ENCODE data around the gene SPRING1.

SPRING1 gene

DNA sequence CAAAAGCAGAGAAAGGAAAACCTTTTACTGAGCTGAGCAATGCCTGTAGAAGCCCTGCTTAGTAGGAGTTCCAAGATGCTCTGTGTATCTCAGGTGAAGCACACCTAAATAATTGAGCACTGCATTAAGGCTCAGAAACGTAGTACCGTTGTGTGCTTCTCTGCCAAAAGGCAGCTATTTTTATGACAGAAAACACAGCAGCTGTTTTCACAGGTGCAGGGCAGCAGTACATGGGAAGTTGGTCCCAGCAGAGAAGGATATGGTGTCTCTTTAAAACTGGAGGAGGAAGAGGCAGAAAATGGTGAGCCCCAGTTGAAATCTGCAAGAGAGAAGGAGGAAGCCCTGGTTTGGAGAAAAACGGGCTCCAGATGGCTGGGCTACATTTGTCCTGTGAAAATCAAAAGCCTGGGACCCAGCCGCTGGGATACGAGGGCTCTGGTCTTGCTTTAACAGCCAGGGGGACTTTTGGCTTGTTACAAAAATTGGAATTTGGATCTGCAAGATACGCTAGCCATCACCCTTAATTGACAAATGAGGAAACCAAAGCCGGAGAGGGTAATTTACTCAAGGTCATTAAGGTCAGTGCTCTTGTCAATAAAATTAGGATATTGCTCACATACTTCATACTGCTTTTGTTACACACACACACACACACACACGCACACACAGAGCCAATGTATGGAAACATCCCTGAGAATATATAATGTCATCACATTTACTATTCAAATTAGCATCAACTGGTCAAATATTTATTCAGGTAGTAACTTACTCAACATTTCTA, 27.3 kb downstream of the SPRING1 start:
- DNase-seq (ENCODE audit: low read depth in 1 of 2, low spot score in 1 of 2) = no peak

DNA sequence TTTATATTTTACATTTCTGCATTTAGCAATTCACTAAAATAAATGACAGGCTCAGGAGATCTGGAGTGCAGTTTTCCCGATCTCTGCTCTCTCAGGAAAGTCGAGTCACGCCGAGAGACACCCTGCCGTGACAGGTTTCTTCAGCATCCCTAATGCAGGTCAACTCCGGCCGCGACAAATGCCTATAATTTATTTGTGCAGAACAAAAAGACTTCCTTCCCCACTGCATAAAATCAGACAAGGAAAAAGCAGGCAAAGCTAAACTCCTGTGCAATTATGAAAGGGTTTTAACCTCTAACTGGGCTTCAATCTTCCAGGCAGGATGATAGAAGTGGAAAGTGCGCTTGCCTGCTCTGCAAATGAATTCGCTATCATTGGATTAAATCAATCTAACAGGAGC, 28.1 kb downstream of the SPRING1 start:
- DNase-seq (ENCODE audit: low read depth in 1 of 2, low spot score in 1 of 2) = no peak

DNA sequence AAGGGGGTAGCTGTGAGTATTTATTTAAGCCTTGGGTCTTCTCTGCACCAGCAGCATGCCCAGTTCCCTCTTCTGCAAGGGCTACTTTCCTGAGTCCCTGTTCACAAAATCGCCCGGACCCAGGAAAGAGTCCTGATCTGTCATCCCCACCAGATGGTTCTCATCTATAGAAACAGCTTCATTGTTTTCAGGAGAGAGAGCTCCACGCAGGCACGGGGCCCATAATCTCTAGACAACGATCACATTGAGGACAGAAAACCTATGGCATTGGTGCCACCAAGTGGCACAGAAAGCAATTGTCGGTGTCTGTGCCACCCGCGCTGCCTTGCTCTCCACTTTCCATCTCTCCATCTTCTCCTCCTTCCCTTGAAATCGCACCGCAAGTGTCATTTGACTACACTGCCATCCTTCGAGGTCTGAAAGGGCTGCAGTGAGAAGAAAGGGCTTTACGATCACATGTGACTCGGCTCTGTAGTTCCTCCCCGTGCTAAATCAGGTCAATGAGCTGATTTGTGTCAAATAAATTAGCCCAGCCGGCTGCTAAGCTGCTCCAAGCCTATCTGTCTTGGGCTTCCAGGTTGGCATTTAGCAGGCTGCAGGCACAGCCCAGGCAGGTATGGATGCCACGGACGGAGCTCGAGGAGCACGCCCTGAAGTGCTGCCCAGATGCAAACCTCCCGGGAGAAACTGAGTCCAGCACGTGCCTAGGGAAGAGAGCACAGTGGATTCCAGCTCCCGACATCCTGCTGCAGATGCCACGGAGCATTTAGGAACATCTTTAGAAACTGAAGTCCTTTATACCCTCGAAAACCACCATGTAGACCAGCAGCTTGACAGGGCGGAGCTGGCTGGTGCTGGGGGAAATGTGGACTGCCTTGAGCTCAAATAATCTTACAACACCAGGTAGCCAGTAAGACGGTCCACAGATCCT, 28.8 kb downstream of the SPRING1 start:
- peak; percentile 14 to 32 for DNase-seq (ENCODE audit: low read depth in 1 of 2, low spot score in 1 of 2)

DNA sequence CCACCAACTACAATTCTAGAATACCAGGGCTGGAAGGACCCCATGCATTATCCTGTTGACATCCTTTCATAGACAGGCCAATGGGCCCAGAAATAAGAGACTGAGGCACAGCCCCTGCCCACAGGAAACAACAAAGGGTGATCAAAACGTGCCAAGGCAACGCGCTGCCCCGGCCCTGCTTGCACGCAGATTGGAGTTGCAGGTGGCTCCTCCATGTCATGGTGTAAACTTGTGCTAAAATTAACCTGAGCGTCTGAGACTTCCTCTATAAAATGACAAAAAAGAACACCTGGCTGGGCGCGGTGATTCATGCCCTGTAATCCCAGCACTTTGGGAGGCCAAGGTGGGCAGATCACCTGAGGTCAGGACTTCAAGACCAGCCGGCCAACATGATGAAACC, 30.1 kb downstream of the SPRING1 start:
- no peak for DNase-seq (ENCODE audit: low read depth in 1 of 2, low spot score in 1 of 2)

DNA sequence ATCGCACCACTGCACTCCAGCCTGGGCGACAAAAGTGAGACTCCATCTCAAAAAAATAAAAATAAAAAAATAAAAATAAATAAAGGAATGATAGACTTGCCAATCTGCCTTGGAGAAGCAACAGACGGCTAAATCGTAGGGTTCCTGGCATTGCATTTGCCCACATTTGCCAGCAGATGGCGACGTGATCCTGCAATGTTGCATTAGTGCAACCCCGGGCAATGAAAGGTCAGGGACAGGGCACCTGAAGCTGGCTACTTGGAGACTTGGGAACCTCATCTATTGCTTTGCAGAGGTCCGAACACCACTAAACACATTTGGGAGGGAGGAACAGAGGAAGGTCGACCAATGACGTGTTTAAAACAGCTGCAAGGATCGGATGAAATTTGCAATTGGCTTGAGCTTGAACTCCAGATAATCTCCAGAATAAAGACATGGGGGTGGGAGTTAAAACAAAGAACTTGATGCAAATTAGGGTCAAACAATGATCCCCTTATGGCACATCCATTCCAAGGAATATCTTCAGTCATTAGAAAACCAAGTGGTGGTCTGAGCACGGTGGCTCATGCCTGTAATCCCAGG, 34.6 kb downstream of the SPRING1 start:
- DNase-seq (ENCODE audit: low read depth in 1 of 2, low spot score in 1 of 2) = peak; percentile 49

DNA sequence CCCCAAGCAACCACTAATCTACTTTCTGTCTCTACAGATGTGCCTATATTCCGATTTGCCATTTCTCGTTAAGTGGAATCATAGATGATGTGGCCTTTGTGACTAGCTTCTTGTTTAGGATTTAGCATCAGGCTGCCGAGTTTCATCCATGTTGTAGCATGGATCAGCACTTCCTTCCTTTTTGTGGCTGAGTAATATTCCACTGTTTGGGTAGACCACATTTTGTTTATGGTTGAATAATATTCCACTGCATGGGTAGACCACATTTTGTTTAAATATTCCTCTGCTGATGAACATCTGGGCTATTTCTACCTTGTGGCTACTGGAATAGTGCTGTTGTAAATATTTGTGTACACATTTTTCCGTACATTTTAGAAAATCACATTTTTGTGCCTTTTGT, 36.4 kb downstream of the SPRING1 start:
- no peak for DNase-seq (ENCODE audit: low read depth in 1 of 2, low spot score in 1 of 2)

DNA sequence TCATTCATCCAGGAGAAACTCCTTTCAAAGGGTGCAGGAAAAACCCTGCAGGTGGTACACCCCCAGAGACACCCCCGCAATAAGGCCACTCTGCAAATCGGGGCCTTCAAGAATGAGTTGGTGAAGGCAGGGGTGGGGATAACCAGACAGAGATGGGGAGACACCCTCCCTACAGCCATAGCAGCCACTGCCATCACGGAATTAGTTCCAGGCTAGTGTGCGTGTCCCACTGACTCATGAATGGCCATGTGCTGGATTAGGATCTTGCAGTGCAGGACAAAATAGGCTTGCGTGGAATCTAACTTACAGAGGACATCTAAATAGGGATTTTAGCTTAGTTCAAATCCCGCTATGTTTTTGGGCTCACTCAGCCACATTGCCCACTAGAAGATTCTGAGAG, 37.8 kb downstream of the SPRING1 start:
- no peak for DNase-seq (ENCODE audit: low read depth in 1 of 2, low spot score in 1 of 2)

DNA sequence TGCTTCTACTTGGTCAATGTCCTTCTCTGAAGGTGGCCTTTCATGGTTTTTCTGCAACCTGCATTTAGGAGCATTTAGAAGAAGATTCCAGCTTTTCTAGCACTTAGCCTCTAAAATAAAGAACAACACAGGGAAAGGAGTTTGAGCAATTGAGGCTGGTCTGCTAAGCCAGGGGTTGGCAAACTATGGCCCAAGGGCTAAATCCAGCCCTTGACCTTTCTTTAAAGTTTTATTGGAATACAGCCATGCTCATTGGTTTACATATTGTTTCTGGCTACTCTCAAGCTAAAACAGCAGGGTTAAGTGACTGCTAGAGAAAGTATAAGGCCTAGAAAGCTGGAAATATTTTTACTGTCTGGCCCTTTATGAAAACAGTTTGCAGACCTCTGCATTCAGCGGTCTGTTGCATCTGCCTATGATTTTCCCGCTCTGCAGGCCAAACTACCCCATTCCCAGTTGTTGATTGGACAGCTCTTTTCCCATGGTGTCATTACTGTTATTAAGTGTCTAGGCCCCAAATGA, 39.3 kb downstream of the SPRING1 start:
- no peak for DNase-seq (ENCODE audit: low read depth in 1 of 2, low spot score in 1 of 2)

DNA sequence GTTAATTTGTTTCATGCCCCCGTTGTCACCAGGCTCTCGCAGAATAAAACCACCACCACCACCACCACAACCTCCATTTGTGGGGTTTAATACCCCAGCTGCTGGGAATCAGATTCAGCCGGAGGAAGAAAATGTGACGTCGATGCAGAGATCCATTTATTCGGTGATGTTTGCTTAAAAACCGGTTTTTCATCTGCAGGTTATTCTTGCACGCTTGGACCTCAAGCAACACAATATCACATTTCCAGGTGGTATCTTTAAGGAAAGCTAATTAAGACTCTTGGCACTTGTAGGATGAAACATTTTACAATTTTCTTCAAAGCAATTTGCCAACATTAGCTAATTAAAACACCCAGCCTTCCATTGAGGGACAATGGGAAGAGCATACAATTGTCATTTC, 39.8 kb downstream of the SPRING1 start:
- DNase-seq (ENCODE audit: low read depth in 1 of 2, low spot score in 1 of 2) = no peak

DNA sequence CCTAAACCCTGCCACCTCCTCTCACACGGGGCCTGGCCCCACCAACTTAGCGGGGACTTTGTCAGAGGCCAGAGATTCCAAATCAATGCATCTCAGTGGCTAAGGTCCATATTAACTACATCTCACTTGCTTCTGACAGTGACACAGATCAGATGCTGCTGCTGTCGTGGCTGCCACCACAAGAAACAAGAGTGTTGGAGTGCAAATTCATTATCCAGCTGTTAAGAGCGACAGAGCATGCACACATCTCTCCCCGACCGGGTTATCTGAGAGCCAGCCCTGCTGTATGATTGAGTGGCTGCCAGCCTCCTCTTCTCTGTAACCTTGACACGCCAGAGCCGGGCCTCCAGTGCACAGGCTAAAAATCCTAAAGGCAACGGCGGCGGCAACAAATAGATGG, 40.2 kb downstream of the SPRING1 start:
- DNase-seq (ENCODE audit: low read depth in 1 of 2, low spot score in 1 of 2) = no peak

DNA sequence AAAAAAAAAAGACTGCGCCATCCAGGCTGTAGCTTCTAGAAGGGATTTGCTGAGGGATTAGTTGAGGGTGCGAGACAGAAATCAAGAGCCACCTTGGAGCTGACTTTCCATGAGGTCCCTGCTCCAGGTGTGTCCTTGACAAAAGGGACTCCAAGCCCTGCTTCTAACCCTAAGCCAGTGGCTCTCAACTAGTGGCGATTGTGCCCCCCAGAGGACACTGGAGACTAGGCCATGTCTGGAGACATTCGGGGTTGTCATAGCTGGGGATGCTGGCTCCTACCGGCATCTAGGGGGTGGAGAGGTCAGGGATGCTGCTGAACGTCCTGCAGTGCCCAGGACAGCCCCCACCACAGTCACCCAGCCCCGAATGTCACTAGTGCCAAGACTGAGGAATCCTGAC, 40.6 kb downstream of the SPRING1 start:
- DNase-seq (ENCODE audit: low read depth in 1 of 2, low spot score in 1 of 2) = no peak

DNA sequence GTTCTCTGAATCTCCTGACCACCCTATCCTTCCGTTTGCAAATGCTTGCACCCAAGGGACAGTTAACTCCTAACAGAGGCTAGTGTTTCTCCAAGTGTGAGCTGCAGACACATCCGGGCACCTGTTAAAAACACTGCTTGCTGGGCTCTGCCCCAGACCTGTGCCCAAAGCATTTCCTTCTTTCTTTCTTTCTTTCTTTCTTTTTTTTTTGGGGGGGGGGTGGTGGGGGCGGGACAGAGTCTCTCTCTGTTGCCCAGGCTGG, 42.5 kb downstream of the SPRING1 start:
- no peak for DNase-seq (ENCODE audit: low read depth in 1 of 2, low spot score in 1 of 2)

DNA sequence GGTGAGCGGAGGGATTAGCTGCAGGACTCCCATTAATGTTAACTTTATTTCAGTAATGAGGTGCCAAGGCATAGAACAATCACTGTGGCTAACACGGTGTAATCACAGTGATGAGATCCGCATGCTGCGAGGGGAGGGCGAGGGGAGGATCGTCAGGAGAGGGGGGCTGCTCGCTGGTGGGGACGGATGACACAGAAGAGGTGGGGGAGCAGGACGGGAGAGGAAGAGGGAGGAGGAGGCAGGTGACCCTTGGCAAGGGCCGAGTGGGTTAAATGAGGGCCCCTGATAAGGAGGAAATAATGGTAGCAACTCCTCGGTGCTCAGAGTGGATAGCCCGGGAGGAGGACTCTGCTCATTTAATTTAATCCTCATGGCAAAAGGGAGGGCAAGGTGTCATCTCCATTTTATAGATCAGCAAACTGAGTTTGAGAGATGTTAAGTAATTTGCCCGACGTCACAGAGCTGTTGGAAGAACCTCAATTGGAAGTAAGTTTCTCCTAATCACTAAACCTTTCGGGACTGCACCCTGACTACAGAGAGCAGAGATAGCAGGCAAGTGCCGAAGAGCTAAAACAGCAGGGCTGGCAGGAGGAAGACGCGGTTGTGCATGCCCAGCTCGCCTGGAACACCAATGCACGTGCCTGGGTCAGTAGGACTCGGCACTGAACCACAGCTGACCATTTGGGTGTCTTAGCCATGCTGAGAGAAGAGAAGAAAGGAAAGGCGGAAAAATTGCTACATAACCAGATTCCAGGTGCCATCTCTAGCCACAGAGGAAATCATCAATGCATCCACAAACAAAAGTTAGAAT, 43.0 kb downstream of the SPRING1 start:
- no peak for DNase-seq (ENCODE audit: low read depth in 1 of 2, low spot score in 1 of 2)

DNA sequence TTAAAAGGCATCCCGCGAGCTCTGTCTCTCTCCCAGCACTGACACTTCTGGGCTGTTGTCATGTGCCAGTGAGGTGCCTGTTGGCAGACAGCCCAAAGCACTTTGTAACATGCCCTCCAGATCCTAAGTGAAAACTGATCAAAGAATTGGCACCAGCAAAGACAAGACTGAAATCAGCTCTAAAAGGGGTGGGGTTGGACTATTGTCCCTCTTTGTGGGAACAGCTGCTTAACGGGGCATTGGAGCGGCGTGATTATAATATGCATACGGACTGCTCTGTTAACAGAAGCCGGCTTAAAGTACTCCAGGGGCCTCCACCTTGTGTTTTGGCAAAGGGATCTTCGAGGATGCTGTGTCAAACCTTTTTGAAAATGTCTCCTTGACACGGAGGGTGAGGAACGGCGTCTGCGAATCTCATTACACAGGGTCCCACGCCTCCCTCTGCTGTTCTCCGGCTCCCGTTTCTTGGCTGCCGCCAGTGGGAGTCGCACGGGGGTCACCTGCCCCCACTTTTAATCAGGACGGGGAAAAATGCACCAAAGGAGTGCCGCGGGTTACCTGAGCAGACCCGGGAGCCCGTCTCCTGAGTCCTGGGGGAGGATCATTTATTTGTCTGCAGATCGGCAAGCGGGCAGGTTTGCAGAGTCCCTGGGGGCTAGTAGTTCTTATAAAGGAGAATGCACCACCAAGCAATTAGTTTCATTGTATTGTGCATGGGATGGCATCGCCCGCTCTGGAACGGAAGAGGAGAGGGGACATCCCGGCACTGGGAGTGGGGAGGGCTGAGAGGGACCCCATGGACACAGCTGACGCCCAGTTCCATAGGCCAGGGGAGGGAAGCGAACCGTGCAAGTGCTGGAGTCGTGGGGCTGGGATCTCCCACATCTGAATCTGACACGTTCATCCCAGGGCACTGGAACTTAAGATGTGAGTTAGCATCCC, 44.3 kb downstream of the SPRING1 start:
- no peak for DNase-seq (ENCODE audit: low read depth in 1 of 2, low spot score in 1 of 2)

DNA sequence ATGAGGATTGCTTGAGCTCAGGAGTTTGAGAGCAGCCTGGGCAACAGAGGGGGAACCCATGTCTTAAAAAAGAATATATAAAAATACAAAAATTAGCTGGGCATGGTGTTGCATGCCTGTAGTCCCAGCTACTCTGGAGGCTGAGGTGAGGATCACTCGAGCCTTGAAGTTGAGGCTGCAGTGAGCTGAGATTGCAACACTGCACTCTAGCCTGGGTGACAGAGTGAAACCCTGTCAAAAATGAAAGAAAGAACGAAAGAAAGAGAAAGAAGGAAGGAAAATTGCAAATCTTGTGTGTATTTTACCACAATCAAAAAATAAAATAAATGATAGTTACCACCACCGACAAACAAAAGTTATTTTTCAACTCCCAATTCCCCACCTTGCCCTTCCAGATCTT, 45.3 kb downstream of the SPRING1 start:
- no peak for DNase-seq (ENCODE audit: low read depth in 1 of 2, low spot score in 1 of 2)

DNA sequence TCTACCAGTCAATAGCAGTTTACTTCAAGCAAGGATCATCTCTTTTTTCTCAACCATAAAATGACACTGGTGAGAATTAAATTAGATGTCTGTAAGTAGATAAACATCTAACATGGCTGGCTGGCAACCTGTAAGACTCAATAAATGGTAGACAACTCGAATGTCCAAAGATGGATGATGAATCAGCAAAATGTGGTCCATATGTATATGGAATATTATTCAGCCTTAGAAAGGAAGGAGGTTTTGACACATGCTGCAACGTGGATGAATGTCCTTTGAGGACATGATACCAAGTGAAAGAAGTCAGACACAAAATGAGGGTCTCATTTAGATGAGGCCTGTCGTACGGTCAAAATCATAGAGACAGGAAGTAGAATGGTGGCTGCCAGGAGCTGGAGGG, 46.2 kb downstream of the SPRING1 start:
- no peak for DNase-seq (ENCODE audit: low read depth in 1 of 2, low spot score in 1 of 2)

DNA sequence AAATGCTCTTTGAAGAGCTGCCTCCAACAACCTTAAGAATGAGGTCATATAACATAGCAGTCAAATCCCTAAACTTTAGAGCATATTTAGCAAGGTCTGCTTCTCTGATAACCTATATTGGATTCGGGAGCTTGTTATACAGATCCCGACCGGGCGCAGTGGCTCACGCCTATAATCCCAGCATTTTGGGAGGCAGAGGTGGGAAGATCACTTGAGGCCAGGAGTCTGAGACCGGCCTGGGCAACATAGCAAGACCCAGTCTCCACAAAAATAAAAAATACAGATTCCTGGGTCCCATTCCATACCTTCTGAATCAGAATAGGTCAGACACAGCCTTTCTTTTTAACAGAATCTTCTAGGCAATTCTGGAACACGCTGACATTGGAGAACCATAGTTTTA, 46.7 kb downstream of the SPRING1 start:
- no peak for DNase-seq (ENCODE audit: low read depth in 1 of 2, low spot score in 1 of 2)

DNA sequence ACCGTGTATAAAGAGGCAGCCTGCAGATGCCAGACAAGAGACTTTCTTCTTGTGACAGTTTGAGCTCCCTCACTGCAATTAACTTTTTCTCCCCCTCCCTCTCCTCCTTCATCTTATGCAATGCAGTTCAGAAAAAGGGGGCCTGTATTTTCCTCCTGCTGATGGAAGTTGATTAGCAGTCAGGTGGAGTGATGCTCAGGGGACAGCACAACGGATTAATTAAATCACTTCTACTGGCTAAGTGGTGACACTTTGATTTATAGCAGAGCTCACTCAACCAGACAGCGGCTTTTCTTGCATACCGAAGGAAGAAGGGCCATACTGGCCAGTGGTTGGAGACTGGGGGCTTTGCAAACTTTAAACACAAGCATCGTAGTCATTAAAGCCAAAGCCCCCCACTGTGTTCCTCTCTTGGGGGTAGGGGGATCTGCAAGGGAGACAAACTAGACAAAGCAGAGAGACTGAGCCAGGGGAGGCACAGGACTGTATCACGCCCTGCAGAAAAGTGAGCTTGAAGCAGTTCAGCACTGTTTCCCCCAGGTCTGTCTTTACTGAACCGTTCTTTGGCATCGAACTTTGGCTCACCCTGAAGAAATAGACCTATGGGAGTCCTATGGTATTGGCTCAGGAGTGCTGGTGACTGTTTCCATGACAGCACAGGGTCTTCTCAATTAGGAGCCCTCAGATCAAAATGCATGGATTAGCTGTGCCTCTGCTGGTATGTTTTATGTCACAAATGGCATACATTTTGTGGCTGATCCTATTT, 47.7 kb downstream of the SPRING1 start:
- DNase-seq (ENCODE audit: low read depth in 1 of 2, low spot score in 1 of 2) = no peak

DNA sequence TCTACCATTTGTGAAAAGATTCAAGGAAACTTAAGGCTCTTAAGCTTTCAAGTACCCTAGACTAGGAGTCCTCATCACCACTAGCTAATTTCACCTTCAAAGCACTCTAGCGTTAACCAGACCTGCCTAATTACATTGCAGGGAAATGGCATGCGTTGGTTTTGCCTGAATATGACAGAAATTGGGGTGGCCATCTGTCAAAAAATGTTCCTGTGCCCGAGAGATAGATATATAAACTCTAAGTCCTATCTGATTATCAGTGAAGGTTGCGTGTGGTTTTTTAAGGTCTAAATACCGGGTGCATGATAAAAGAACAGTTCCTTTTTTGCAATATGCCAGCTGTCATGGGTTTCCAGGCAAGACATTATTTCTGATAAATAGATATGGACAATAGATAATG, 48.3 kb downstream of the SPRING1 start:
- no peak for DNase-seq (ENCODE audit: low read depth in 1 of 2, low spot score in 1 of 2)
